Measurements from ENCODE around the gene LCTL. TPM values are rescaled to one million over a fixed set of nuclear protein-coding genes. Genes with fewer than 3 reads are reported as not detected.

LCTL gene, protein sequence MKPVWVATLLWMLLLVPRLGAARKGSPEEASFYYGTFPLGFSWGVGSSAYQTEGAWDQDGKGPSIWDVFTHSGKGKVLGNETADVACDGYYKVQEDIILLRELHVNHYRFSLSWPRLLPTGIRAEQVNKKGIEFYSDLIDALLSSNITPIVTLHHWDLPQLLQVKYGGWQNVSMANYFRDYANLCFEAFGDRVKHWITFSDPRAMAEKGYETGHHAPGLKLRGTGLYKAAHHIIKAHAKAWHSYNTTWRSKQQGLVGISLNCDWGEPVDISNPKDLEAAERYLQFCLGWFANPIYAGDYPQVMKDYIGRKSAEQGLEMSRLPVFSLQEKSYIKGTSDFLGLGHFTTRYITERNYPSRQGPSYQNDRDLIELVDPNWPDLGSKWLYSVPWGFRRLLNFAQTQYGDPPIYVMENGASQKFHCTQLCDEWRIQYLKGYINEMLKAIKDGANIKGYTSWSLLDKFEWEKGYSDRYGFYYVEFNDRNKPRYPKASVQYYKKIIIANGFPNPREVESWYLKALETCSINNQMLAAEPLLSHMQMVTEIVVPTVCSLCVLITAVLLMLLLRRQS
- not detected in 5 replicates for total RNA-seq (2022; extraction: Qiagen RNA extraction; ENCODE audit: low read depth)

DNA sequence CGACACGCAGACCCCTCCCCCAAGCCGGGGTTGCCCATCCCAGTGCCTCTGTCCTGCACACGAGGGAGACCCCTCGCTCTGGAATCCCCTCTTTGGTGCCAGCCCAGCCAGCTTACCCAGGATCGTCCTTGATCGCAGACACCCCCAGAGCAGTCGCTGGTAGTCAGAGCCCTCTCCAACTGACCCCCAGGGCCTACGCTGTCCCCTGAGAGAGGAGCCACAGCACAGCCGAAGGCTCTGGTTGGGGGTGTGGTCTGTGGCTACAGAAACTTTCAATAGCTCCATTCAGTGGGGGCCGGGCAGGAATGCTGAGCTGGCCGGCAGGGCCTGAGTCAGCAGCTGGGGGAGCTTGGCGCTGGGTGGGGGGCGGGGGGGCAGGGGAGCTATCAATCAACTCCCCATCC, at the start of gene LCTL:
Gene LCTL, minus strand, starts transcription at position 258 of the 404 bp plus-strand sequence. CDS start 633 bp downstream, outside the sequence.

DNA sequence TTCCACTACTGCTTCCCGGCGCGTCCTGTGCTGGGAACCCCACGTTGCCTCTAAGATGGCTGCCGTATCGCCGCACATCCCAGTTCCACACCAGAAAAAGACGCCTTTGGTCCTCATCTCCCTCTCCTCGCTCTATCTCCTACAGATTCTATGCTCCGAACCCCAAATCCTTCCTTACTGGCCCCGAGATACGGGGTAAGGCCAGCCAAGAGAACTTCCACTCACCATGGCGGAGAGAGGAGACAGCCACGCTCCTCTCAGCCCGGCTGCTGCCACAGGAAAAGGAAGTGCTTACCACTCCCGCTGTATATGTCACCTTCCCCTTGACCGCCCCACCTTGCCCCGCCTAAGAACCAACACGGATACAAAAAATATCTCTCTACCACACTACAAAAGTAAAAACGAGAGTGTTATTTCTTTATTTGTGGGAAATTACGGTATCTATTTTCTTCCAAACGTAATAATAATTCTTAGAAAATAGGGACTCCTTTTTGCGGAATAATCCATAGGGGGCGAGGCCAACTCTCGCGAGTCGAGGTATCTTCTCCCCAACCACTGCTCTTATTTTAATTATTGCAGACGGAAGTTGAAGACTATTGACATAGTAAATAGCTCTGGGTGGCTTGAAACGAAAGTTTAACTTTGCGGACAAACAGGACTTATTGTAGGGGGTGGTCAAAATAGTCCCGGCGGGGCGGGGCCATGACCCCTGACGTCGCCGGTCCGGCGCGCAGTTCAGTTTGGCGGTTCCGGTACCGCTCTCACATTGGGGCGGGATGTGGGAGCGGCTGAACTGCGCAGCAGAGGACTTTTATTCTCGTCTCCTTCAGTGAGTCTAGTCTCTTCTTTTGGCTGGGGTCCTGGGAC, 61.0 kb downstream of the LCTL start, which contains the start of the genes RPL4 and ZWILCH:
Gene RPL4, minus strand, starts transcription at position 293 of the 867 bp plus-strand sequence. Its CDS starts 65 bp downstream, at position 228.
Gene ZWILCH, plus strand, starts transcription at position 764 of the 867 bp plus-strand sequence. Its CDS starts 13 bp downstream, at position 777.

Other genes with a start within 250 kb of the LCTL start
- 24.1 to 38.4 TPM (median 27.5 TPM) in 5 replicates for gene TIPIN, start 209.3 kb downstream of the LCTL start, total RNA-seq (2022; extraction: Qiagen RNA extraction; ENCODE audit: low read depth)
- 68.0 to 107 TPM (median 95.1 TPM) in 5 replicates for gene MAP2K1, start 179.1 kb downstream of the LCTL start, total RNA-seq (2022; extraction: Qiagen RNA extraction; ENCODE audit: low read depth)
- 44.1 to 57.6 TPM (median 49.2 TPM) in 5 replicates for gene SNAPC5, start 68.2 kb downstream of the LCTL start, total RNA-seq (2022; extraction: Qiagen RNA extraction; ENCODE audit: low read depth)
- 5,325 to 6,142 TPM (median 5,627 TPM) in 5 replicates for gene RPL4, start 61.1 kb downstream of the LCTL start, total RNA-seq (2022; extraction: Qiagen RNA extraction; ENCODE audit: low read depth)
- 29.7 to 42.9 TPM (median 39.0 TPM) in 5 replicates for gene ZWILCH, start 60.7 kb downstream of the LCTL start, total RNA-seq (2022; extraction: Qiagen RNA extraction; ENCODE audit: low read depth)
- 19.1 to 27.1 TPM (median 25.4 TPM) in 5 replicates for gene SMAD6, start 136.2 kb upstream of the LCTL start, total RNA-seq (2022; extraction: Qiagen RNA extraction; ENCODE audit: low read depth)